OCI-LY1 (cell line): ENCODE results near the gene USP13.
"Not testable (repeated sequence)": the region's sequence is repeated elsewhere in the genome, so short reads cannot be mapped to it uniquely, and the experiment has no call there.

ENCODE experiments used
- H2AFZ ChIP-seq: fragments of 200-600 bp; sonication (generic), shearing (Covaris generic); 2 replicates; pipeline ENCODE4 v1.6.0; 2014; ENCODE audit warnings: antibody characterized with exemption, mild to moderate bottlenecking, low read length
- H3F3A ChIP-seq: fragments of 200-600 bp; sonication (generic), shearing (Covaris generic); 2 replicates; pipeline ENCODE4 v1.6.0; 2014; ENCODE audit warnings: mild to moderate bottlenecking, antibody characterized with exemption, low read length, moderate library complexity; ENCODE audit not compliant: insufficient read depth
- H3K27ac ChIP-seq: fragments of 200-600 bp; sonication (generic); 2 replicates; pipeline ENCODE4 v1.5.1; 2014; ENCODE audit warnings: low read length, mixed run types, mild to moderate bottlenecking, low read depth; ENCODE audit not compliant: poor library complexity, severe bottlenecking
- H3K27me3 ChIP-seq: fragments of 200-600 bp; sonication (generic); 2 replicates; pipeline ENCODE4 v1.6.0; 2014; ENCODE audit warnings: antibody characterized with exemption, mild to moderate bottlenecking, low read length, moderate library complexity; ENCODE audit not compliant: insufficient read depth
- H3K36me3 ChIP-seq: fragments of 200-600 bp; sonication (generic); 2 replicates; pipeline ENCODE4 v1.6.1; 2014; ENCODE audit warnings: mild to moderate bottlenecking, antibody characterized with exemption, low read length, moderate library complexity, mixed read lengths; ENCODE audit not compliant: insufficient read depth
- H3K4me1 ChIP-seq: fragments of 200-600 bp; sonication (generic); 2 replicates; pipeline ENCODE4 v1.5.1; 2014; ENCODE audit warnings: mild to moderate bottlenecking, low read length, moderate library complexity; ENCODE audit not compliant: insufficient read depth, severe bottlenecking
- H3K4me2 ChIP-seq: fragments of 200-600 bp; sonication (generic), shearing (Covaris generic); 2 replicates; pipeline ENCODE4 v1.6.1; 2014; ENCODE audit warnings: low read length
- H3K4me3 ChIP-seq: fragments of 200-600 bp; sonication (generic); 2 replicates; pipeline ENCODE4 v1.5.1; 2014; ENCODE audit warnings: low read length, low read depth, mild to moderate bottlenecking, mixed read lengths; ENCODE audit not compliant: poor library complexity, severe bottlenecking
- H3K79me2 ChIP-seq: fragments of 200-600 bp; shearing (Covaris generic); 2 replicates; pipeline ENCODE4 v1.6.1; 2016; ENCODE audit warnings: mixed run types, low read length, mixed read lengths; ENCODE audit not compliant: insufficient read depth
- H3K9ac ChIP-seq: fragments of 200-600 bp; sonication (generic), shearing (Covaris generic); 2 replicates; pipeline ENCODE4 v1.6.1; 2014; ENCODE audit warnings: mild to moderate bottlenecking, low read length, mixed read lengths
- H3K9me2 ChIP-seq: fragments of 200-600 bp; sonication (generic), shearing (Covaris generic); 2 replicates; pipeline ENCODE4 v1.6.1; 2014; ENCODE audit warnings: low read depth, mild to moderate bottlenecking, low read length, mixed read lengths
- H3K9me3 ChIP-seq: fragments of 200-600 bp; shearing (Covaris generic); 2 replicates; pipeline ENCODE4 v1.6.1; 2014; ENCODE audit warnings: low read length, mixed read lengths
- H4K20me1 ChIP-seq: fragments of 200-600 bp; sonication (generic), shearing (Covaris generic); 2 replicates; pipeline ENCODE4 v1.6.0; 2016; ENCODE audit warnings: mild to moderate bottlenecking, low read length; ENCODE audit not compliant: insufficient read depth
- EZH2 ChIP-seq: fragments of 200-600 bp; sonication (generic), shearing (Covaris generic); IDR thresholded peaks from 2 replicates; pipeline ENCODE4 v1.8.0; 2017; ENCODE audit warnings: borderline replicate concordance, mixed run types, mild to moderate bottlenecking, antibody characterized with exemption, low read length, moderate library complexity, mixed read lengths
- TF ChIP-seq, protein P1 (sequence below): fragments of 200-600 bp; sonication (generic), shearing (Covaris generic); IDR thresholded peaks from 2 replicates; pipeline ENCODE4 v1.5.1; 2017; ENCODE audit warnings: mild to moderate bottlenecking, antibody characterized with exemption, low read length, moderate library complexity, mixed read lengths

Gene USP13

DNA sequence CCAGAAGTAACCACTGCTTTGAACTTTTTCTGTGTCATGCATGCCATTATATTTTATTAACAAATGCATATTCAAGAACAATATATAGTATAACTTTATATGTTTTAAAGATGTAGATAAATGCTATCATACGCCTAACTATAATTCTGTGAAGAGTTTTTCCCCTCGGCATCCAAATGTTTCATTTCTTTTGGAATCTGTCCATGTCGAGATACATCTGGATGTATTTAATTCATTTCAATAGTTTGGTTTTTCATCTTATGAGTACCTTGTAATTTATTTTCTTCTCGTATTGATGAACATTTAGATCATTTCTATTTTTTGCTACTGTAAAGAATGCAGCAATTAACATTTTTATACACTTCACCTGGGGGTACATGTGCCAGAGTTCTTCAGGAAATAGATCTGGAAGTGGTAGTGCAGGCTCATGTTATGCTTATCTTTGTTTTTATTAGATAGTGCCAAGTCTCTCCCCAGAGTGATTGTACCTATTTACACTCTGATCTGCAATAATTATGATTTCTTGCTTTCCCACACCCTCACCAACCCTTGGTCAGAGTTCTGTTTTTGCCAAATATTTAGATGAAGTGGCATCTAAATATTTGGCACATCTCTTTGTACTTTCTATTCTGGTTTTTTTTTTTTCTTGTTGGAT lies 29.7 kb downstream of the USP13 start:
- H3K27me3 ChIP-seq, result no peaks in the 10 kb centered on the region
- H3K36me3 ChIP-seq, result peaks cover 54% of the 10 kb centered on the region
- H4K20me1 ChIP-seq, result no peaks in the 10 kb centered on the region
- no peak overlapping the region for H3K27ac ChIP-seq
- no peaks in the 10 kb centered on the region for H3K4me1 ChIP-seq
- H3K4me3 ChIP-seq, result no peak overlapping the region
- no peak overlapping the region for H2AFZ ChIP-seq
- TF ChIP-seq, protein P1, sequence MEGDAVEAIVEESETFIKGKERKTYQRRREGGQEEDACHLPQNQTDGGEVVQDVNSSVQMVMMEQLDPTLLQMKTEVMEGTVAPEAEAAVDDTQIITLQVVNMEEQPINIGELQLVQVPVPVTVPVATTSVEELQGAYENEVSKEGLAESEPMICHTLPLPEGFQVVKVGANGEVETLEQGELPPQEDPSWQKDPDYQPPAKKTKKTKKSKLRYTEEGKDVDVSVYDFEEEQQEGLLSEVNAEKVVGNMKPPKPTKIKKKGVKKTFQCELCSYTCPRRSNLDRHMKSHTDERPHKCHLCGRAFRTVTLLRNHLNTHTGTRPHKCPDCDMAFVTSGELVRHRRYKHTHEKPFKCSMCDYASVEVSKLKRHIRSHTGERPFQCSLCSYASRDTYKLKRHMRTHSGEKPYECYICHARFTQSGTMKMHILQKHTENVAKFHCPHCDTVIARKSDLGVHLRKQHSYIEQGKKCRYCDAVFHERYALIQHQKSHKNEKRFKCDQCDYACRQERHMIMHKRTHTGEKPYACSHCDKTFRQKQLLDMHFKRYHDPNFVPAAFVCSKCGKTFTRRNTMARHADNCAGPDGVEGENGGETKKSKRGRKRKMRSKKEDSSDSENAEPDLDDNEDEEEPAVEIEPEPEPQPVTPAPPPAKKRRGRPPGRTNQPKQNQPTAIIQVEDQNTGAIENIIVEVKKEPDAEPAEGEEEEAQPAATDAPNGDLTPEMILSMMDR, result no peak
- no peak for TF ChIP-seq EZH2
- H3K9me3 ChIP-seq, result no peaks in the 10 kb centered on the region
- H3K4me2 ChIP-seq, result no peak overlapping the region
- no peaks in the 10 kb centered on the region for H3F3A ChIP-seq
- peaks cover 49% of the 10 kb centered on the region for H3K79me2 ChIP-seq
- H3K9ac ChIP-seq, result no peak overlapping the region
- no peaks in the 10 kb centered on the region for H3K9me2 ChIP-seq

DNA sequence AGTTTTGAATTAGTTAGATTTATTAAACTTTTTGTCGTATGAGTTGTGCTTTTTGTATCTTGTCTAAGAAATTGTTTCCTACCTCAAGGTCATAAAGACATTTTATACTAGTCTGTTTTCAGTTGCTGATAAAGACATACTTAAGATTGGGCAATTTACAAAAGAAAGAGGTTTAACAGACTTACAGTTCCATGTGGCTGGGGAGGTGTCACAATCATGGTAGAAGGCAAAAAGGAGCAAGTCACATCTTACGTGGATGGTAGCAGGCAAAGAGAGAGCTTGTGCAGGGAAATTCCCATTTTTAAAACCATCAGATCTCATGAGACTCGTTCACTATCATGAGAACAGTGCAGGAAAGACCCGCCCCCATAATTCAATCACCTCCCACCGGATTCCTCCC lies 30.4 kb downstream of the USP13 start:
- H3K27ac ChIP-seq, H3K9ac ChIP-seq, H4K20me1 ChIP-seq, H3K4me3 ChIP-seq, H2AFZ ChIP-seq, H3K9me3 ChIP-seq, H3K27me3 ChIP-seq, H3K4me2 ChIP-seq, H3F3A ChIP-seq, H3K9me2 ChIP-seq, H3K4me1 ChIP-seq: not testable (repeated sequence)
- H3K36me3 ChIP-seq, result peaks cover 61% of the 10 kb centered on the region
- H3K79me2 ChIP-seq, result peaks cover 42% of the 10 kb centered on the region

DNA sequence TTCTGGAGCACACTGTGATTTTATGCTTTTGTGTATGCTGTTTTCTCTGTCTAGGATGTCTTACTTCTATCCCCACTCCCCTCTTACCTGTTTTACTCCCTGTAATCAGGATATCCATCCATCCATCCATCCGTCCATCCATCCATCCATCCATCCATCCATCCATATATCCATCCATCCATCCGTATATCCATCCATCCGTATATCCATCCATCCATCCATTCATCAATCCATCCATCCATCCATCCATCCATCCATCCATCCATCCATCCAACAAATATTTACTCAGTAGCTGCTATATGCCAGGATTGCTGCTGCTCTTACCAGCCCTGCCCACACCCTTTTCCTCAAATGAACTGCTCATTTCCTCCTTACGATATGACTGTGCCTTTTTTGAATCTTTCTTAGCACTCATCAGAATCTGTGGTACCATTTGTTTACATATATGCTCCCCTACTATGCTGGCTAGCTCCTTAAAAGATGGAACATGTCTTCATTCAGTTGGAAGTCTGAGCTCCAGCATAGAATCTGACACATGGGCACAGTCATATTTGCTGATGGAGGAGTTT lies 35.2 kb downstream of the USP13 start:
- H3K9ac ChIP-seq, result no peak overlapping the region
- H4K20me1 ChIP-seq, result no peaks in the 10 kb centered on the region
- no peak overlapping the region for H3K27ac ChIP-seq
- no peak for TF ChIP-seq EZH2
- TF ChIP-seq, protein P1, result no peak
- 0 out of 2 replicates have a peak, but pooled peaks cover 5% of the 10 kb centered on the region for H3K9me3 ChIP-seq
- no peaks in the 10 kb centered on the region for H3K9me2 ChIP-seq
- H3K4me3 ChIP-seq, result no peak overlapping the region
- no peaks in the 10 kb centered on the region for H3F3A ChIP-seq
- peaks cover 11% of the 10 kb centered on the region for H3K79me2 ChIP-seq
- no peaks in the 10 kb centered on the region for H3K27me3 ChIP-seq
- H3K4me2 ChIP-seq, result no peak overlapping the region
- peaks cover 94% of the 10 kb centered on the region for H3K36me3 ChIP-seq
- H3K4me1 ChIP-seq, result no peaks in the 10 kb centered on the region
- H2AFZ ChIP-seq, result no peak overlapping the region

DNA sequence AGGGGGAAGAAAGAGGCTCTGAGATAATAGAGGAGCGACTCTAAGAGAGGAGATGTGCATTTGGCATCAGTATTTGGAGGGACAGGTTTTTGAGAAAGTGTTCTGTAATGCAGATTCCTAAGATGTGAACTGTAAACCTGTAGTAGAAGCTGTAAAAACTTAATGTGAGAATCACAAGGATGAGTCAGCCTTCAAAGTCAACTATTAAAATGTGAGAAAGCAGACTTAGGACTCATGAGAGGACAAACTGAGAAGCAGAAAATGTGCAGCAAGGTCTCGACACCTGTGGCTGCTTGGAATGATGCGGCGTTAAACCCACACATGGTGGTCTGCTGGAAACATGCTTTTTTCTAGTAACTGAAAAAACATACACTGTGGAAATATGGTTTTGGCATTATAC lies 36.0 kb downstream of the USP13 start:
- H3K4me2 ChIP-seq, result no peak overlapping the region
- no peaks in the 10 kb centered on the region for H3K4me1 ChIP-seq
- peaks cover 94% of the 10 kb centered on the region for H3K36me3 ChIP-seq

More for the DNA sequence above, 36.0 kb downstream of the USP13 start:
- Histone ChIP-seq H3K27ac (no peak overlapping the region), H3K4me3 (no peak overlapping the region), H4K20me1 (no peaks in the 10 kb centered on the region), H2AFZ (no peak overlapping the region), H3K27me3 (no peaks in the 10 kb centered on the region), H3K9me3 (0 out of 2 replicates have a peak, but pooled peaks cover 5% of the 10 kb centered on the region), H3K79me2 (peaks cover 9% of the 10 kb centered on the region; the same call in 1 of the 2 replicates), H3F3A (no peaks in the 10 kb centered on the region), H3K9me2 (no peaks in the 10 kb centered on the region), H3K9ac (no peak overlapping the region)
- TF ChIP-seq, protein P1, result no peak
- TF ChIP-seq EZH2, result no peak
